ENCODE measurements around the gene PTPRC. TPM values are rescaled to one million over a fixed set of nuclear protein-coding genes. Genes with fewer than 3 reads are reported as not detected.

Gene PTPRC
- total and polyA plus RNA-seq, 2 donors (not counting 3 experiments of a cell fraction or from before 2014, with no cell fraction given): not detected

DNA sequence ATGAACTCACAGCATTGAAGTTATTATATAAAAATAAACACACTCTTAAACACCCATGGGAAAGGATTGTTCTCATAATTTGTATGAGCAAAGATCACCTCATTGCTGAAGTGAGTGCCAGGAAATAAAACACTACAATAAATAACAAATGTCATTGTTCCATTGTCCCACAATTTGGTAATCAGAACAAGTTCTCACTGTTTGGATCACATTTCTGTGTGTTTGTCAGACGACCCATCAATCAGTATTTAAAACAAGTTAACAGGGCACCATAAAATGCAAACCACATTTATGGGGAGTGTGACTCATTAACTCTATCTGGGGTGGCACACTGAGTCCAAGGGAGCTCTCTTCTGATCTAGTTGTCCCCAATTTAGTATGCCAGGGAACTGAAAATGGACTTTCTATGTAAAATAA lies 124.5 kb downstream of the PTPRC start:
- no peak overlapping the region for H3K4me2 ChIP-seq (ENCODE audit: insufficient read depth, low read length)
- H2AFZ ChIP-seq (ENCODE audit: low read depth, low read length): no peak overlapping the region
- ChIA-PET POLR2A (no interaction called here), CTCF (interaction anchor here (1.0 to 1.3 kb wide), 2 partner anchors 349 to 659 kb away, joined by 3 to 5 read pairs; no protein-coding TSS in a partner anchor)
- intact Hi-C loops (cut with micrococcal nuclease): no loop called here
- TF ChIP-seq MYC (IDR thresholded peaks at IDR 0.05; ENCODE audit: low read depth, low read length) (no peak), POLR2A (IDR thresholded peaks at IDR 0.05; ENCODE audit: low read depth, low read length) (no peak), POLR2AphosphoS5 (IDR thresholded peaks at IDR 0.05; ENCODE audit: insufficient read depth, low read depth, low read length) (no peak), JUN (IDR thresholded peaks at IDR 0.05; ENCODE audit: borderline replicate concordance, insufficient read depth, insufficient read length, low read depth) (peak; percentile 52)
- H3K4me3 ChIP-seq (replicated peaks in 1 of 3; ENCODE audit: insufficient read depth in 1 of 3, low read depth in 1 of 3, low read length in 3 of 3): no peak overlapping the region
- H3K27me3 ChIP-seq (ENCODE audit: control insufficient read depth in 2 of 2, insufficient read depth in 2 of 2, low read length in 2 of 2): no peaks in the 10 kb centered on the region
- peak; percentile 79 for DNase-seq (ENCODE audit: low read depth, low spot score)
- no peaks in the 10 kb centered on the region for H3K9me1 ChIP-seq (replicated peaks; ENCODE audit: control insufficient read depth, extremely low read depth, insufficient read depth, low read length)
- no peak for FAIRE-seq
- H3K36me3 ChIP-seq (ENCODE audit: control insufficient read depth in 2 of 2, extremely low read depth in 1 of 2, insufficient read depth in 2 of 2, low read length in 2 of 2): no peaks in the 10 kb centered on the region
- no peaks in the 10 kb centered on the region for H3K79me2 ChIP-seq (ENCODE audit: control insufficient read depth, insufficient read depth, low read length)
- no peaks in the 10 kb centered on the region for H4K20me1 ChIP-seq (replicated peaks; ENCODE audit: control insufficient read depth, extremely low read depth, insufficient read depth, low read length)
- H3K4me1 ChIP-seq (ENCODE audit: control insufficient read depth, extremely low read depth, insufficient read depth, low read length): no peaks in the 10 kb centered on the region
- no peak overlapping the region for H3K27ac ChIP-seq (ENCODE audit: insufficient read depth, low read depth, low read length)
- no peak overlapping the region for H3K9ac ChIP-seq (replicated peaks; ENCODE audit: extremely low read depth, insufficient read depth, low read length)
- BruUV-seq (replicated peaks): no TSS peak
- dilution Hi-C loops (cut with MboI; ENCODE audit: extremely low pct_ligation_motif_present, low sequenced_read_pairs): no loop called here
- H3K9me3 ChIP-seq (replicated peaks; ENCODE audit: control insufficient read depth, insufficient read depth, low read length): no peaks in the 10 kb centered on the region

DNA sequence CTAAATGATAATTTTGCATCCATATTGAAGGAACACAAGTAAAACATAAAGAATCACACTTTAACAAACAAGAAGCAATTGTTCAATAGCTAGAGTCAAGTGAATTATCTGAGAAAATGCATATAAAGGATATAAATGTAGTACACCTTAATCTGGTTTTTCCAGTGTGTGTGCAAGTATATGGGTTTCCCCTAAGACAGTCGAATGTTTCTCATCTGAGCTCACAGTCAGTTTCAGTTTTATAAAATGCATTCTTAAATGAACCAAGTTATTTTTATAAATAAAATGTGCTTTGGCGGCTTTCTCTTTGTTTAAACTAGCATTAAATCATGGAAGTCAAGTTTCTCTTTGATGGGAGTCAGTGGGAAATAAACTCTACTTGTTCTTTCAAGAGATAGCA lies 125.9 kb downstream of the PTPRC start:
- ChIA-PET POLR2A (no interaction called here), CTCF (interaction anchor here (0.8 to 1.3 kb wide), 4 partner anchors 8 to 699 kb away, joined by 3 to 8 read pairs (median 3); no protein-coding TSS in a partner anchor)
- H2AFZ ChIP-seq (ENCODE audit: low read depth, low read length): no peak overlapping the region
- no peak for TF ChIP-seq JUN (IDR thresholded peaks at IDR 0.05; ENCODE audit: borderline replicate concordance, insufficient read depth, insufficient read length, low read depth)
- TF ChIP-seq POLR2AphosphoS5 (IDR thresholded peaks at IDR 0.05; ENCODE audit: insufficient read depth, low read depth, low read length): no peak
- no peak for TF ChIP-seq POLR2A (IDR thresholded peaks at IDR 0.05; ENCODE audit: low read depth, low read length)
- H4K20me1 ChIP-seq (replicated peaks; ENCODE audit: control insufficient read depth, extremely low read depth, insufficient read depth, low read length): no peaks in the 10 kb centered on the region
- no peak overlapping the region for H3K27ac ChIP-seq (ENCODE audit: insufficient read depth, low read depth, low read length)
- no peak overlapping the region for H3K4me2 ChIP-seq (ENCODE audit: insufficient read depth, low read length)
- no peaks in the 10 kb centered on the region for H3K27me3 ChIP-seq (ENCODE audit: control insufficient read depth in 2 of 2, insufficient read depth in 2 of 2, low read length in 2 of 2)
- dilution Hi-C loops (cut with MboI; ENCODE audit: extremely low pct_ligation_motif_present, low sequenced_read_pairs) (no loop called here), intact Hi-C loops (cut with micrococcal nuclease) (no loop called here)
- H3K9ac ChIP-seq (replicated peaks; ENCODE audit: extremely low read depth, insufficient read depth, low read length): no peak overlapping the region
- H3K36me3 ChIP-seq (ENCODE audit: control insufficient read depth in 2 of 2, extremely low read depth in 1 of 2, insufficient read depth in 2 of 2, low read length in 2 of 2): no peaks in the 10 kb centered on the region
- no peaks in the 10 kb centered on the region for H3K9me1 ChIP-seq (replicated peaks; ENCODE audit: control insufficient read depth, extremely low read depth, insufficient read depth, low read length)
- no peak for FAIRE-seq
- BruUV-seq (replicated peaks): no TSS peak
- DNase-seq (ENCODE audit: low read depth, low spot score): no peak
- no peak overlapping the region for H3K4me3 ChIP-seq (replicated peaks in 1 of 3; ENCODE audit: insufficient read depth in 1 of 3, low read depth in 1 of 3, low read length in 3 of 3)
- H3K4me1 ChIP-seq (ENCODE audit: control insufficient read depth, extremely low read depth, insufficient read depth, low read length): no peaks in the 10 kb centered on the region
- H3K9me3 ChIP-seq (replicated peaks; ENCODE audit: control insufficient read depth, insufficient read depth, low read length): no peaks in the 10 kb centered on the region
- H3K79me2 ChIP-seq (ENCODE audit: control insufficient read depth, insufficient read depth, low read length): no peaks in the 10 kb centered on the region
